ENCODE results near the gene RNGTT. TPM values are rescaled to one million over a fixed set of nuclear protein-coding genes. Genes with fewer than 3 reads are reported as not detected.

Gene RNGTT
- total and polyA plus RNA-seq, 4 donors, result 13.1 to 34.4 (median 20.9) TPM

- DNase-seq (ENCODE audit: low read depth in 4 of 6, low spot score in 6 of 6), result no peak
- WGBS (ENCODE audit: insufficient coverage), result 97% methylated on average over 6 of the region's 9 CpGs
Measured at GRCh38 chr6:88761237-88762031, 202.0 kb downstream of the RNGTT start.

GRCh38 chr6:88760091-88760490 lies 203.3 kb downstream of the RNGTT start:
- no peaks in the 10 kb centered on the region for H3K36me3 ChIP-seq (ENCODE audit: control insufficient read depth, insufficient read depth, low read length)
- no peak overlapping the region for H3K4me3 ChIP-seq (ENCODE audit: low read depth, low read length)
- H3K4me1 ChIP-seq (ENCODE audit: control insufficient read depth, insufficient read depth, low read length), result no peaks in the 10 kb centered on the region
- DNase-seq (ENCODE audit: low read depth in 4 of 6, low spot score in 6 of 6), result no peak
- no peaks in the 10 kb centered on the region for H3K9me3 ChIP-seq (ENCODE audit: control insufficient read depth, insufficient read depth, low read length)
- H3K27ac ChIP-seq (ENCODE audit: low read depth, low read length), result no peak overlapping the region
- H3K27me3 ChIP-seq (ENCODE audit: control insufficient read depth, insufficient read depth, low read length), result no peaks in the 10 kb centered on the region
- no CpG with 5 or more reads among the region's 2 CpGs for WGBS (ENCODE audit: insufficient coverage)

More at GRCh38 chr6:88761237-88762031, 202.0 kb downstream of the RNGTT start:
- H3K9me3 ChIP-seq (ENCODE audit: control insufficient read depth, insufficient read depth, low read length), result no peaks in the 10 kb centered on the region
- H3K4me1 ChIP-seq (ENCODE audit: control insufficient read depth, insufficient read depth, low read length), result no peaks in the 10 kb centered on the region
- H3K36me3 ChIP-seq (ENCODE audit: control insufficient read depth, insufficient read depth, low read length), result no peaks in the 10 kb centered on the region
- H3K27ac ChIP-seq (ENCODE audit: low read depth, low read length), result no peak overlapping the region
- no peak overlapping the region for H3K4me3 ChIP-seq (ENCODE audit: low read depth, low read length)
- H3K27me3 ChIP-seq (ENCODE audit: control insufficient read depth, insufficient read depth, low read length), result no peaks in the 10 kb centered on the region

GRCh38 chr6:88750936-88751335 lies 212.5 kb downstream of the RNGTT start:
- WGBS (ENCODE audit: insufficient coverage), result no CpG with 5 or more reads among the region's 2 CpGs
- Histone ChIP-seq H3K27me3 (ENCODE audit: control insufficient read depth, insufficient read depth, low read length) (no peaks in the 10 kb centered on the region), H3K36me3 (ENCODE audit: control insufficient read depth, insufficient read depth, low read length) (no peaks in the 10 kb centered on the region), H3K9me3 (ENCODE audit: control insufficient read depth, insufficient read depth, low read length) (no peaks in the 10 kb centered on the region), H3K27ac (ENCODE audit: low read depth, low read length) (no peak overlapping the region), H3K4me3 (ENCODE audit: low read depth, low read length) (no peak overlapping the region), H3K4me1 (ENCODE audit: control insufficient read depth, insufficient read depth, low read length) (no peaks in the 10 kb centered on the region)
- DNase-seq (ENCODE audit: low read depth in 4 of 6, low spot score in 6 of 6), result no peak

GRCh38 chr6:88749849-88750248 lies 213.6 kb downstream of the RNGTT start:
- WGBS (ENCODE audit: insufficient coverage), result 83% methylated on average over 1 of the region's 1 CpG
- no peak for DNase-seq (ENCODE audit: low read depth in 4 of 6, low spot score in 6 of 6)
- no peaks in the 10 kb centered on the region for H3K27me3 ChIP-seq (ENCODE audit: control insufficient read depth, insufficient read depth, low read length)

GRCh38 chr6:88748141-88748540 lies 215.3 kb downstream of the RNGTT start:
- no peaks in the 10 kb centered on the region for H3K9me3 ChIP-seq (ENCODE audit: control insufficient read depth, insufficient read depth, low read length)
- no peak overlapping the region for H3K4me3 ChIP-seq (ENCODE audit: low read depth, low read length)
- H3K36me3 ChIP-seq (ENCODE audit: control insufficient read depth, insufficient read depth, low read length), result no peaks in the 10 kb centered on the region
- no peak overlapping the region for H3K27ac ChIP-seq (ENCODE audit: low read depth, low read length)
- WGBS (ENCODE audit: insufficient coverage), result 100% methylated on average over 1 of the region's 2 CpGs
- DNase-seq (ENCODE audit: low read depth in 4 of 6, low spot score in 6 of 6), result no peak
- no peaks in the 10 kb centered on the region for H3K4me1 ChIP-seq (ENCODE audit: control insufficient read depth, insufficient read depth, low read length)
- H3K27me3 ChIP-seq (ENCODE audit: control insufficient read depth, insufficient read depth, low read length), result no peaks in the 10 kb centered on the region

More at GRCh38 chr6:88749849-88750248, 213.6 kb downstream of the RNGTT start:
- H3K36me3 ChIP-seq (ENCODE audit: control insufficient read depth, insufficient read depth, low read length), result no peaks in the 10 kb centered on the region
- H3K4me3 ChIP-seq (ENCODE audit: low read depth, low read length), result no peak overlapping the region
- no peak overlapping the region for H3K27ac ChIP-seq (ENCODE audit: low read depth, low read length)
- no peaks in the 10 kb centered on the region for H3K4me1 ChIP-seq (ENCODE audit: control insufficient read depth, insufficient read depth, low read length)
- no peaks in the 10 kb centered on the region for H3K9me3 ChIP-seq (ENCODE audit: control insufficient read depth, insufficient read depth, low read length)

- WGBS (ENCODE audit: insufficient coverage), result no CpG with 5 or more reads among the region's 1 CpG
- H3K9me3 ChIP-seq (ENCODE audit: control insufficient read depth, insufficient read depth, low read length), result no peaks in the 10 kb centered on the region
- H3K27ac ChIP-seq (ENCODE audit: low read depth, low read length), result no peak overlapping the region
- H3K36me3 ChIP-seq (ENCODE audit: control insufficient read depth, insufficient read depth, low read length), result no peaks in the 10 kb centered on the region
- H3K27me3 ChIP-seq (ENCODE audit: control insufficient read depth, insufficient read depth, low read length), result no peaks in the 10 kb centered on the region
- H3K4me3 ChIP-seq (ENCODE audit: low read depth, low read length), result no peak overlapping the region
- no peak for DNase-seq (ENCODE audit: low read depth in 4 of 6, low spot score in 6 of 6)
- no peaks in the 10 kb centered on the region for H3K4me1 ChIP-seq (ENCODE audit: control insufficient read depth, insufficient read depth, low read length)
Measured at GRCh38 chr6:88741939-88742338, 221.5 kb downstream of the RNGTT start.

- H3K4me3 ChIP-seq (ENCODE audit: low read depth, low read length), result no peak overlapping the region
- no peaks in the 10 kb centered on the region for H3K36me3 ChIP-seq (ENCODE audit: control insufficient read depth, insufficient read depth, low read length)
- no peak for DNase-seq (ENCODE audit: low read depth in 4 of 6, low spot score in 6 of 6)
- no peaks in the 10 kb centered on the region for H3K4me1 ChIP-seq (ENCODE audit: control insufficient read depth, insufficient read depth, low read length)
- H3K9me3 ChIP-seq (ENCODE audit: control insufficient read depth, insufficient read depth, low read length), result no peaks in the 10 kb centered on the region
- no peak overlapping the region for H3K27ac ChIP-seq (ENCODE audit: low read depth, low read length)
- H3K27me3 ChIP-seq (ENCODE audit: control insufficient read depth, insufficient read depth, low read length), result no peaks in the 10 kb centered on the region
- WGBS (ENCODE audit: insufficient coverage), result 97% methylated on average over 7 of the region's 7 CpGs
Measured at GRCh38 chr6:88741071-88741470, 222.3 kb downstream of the RNGTT start.

- WGBS (ENCODE audit: insufficient coverage), result 87% methylated on average over 2 of the region's 4 CpGs
- Histone ChIP-seq H3K36me3 (ENCODE audit: control insufficient read depth, insufficient read depth, low read length) (no peaks in the 10 kb centered on the region), H3K27me3 (ENCODE audit: control insufficient read depth, insufficient read depth, low read length) (no peaks in the 10 kb centered on the region), H3K27ac (ENCODE audit: low read depth, low read length) (no peak overlapping the region), H3K4me3 (ENCODE audit: low read depth, low read length) (no peak overlapping the region), H3K9me3 (ENCODE audit: control insufficient read depth, insufficient read depth, low read length) (no peaks in the 10 kb centered on the region), H3K4me1 (ENCODE audit: control insufficient read depth, insufficient read depth, low read length) (no peaks in the 10 kb centered on the region)
- DNase-seq (ENCODE audit: low read depth in 4 of 6, low spot score in 6 of 6), result no peak
Measured at GRCh38 chr6:88734544-88734943, 228.9 kb downstream of the RNGTT start.

- Histone ChIP-seq H3K4me1 (ENCODE audit: control insufficient read depth, insufficient read depth, low read length) (no peaks in the 10 kb centered on the region), H3K27me3 (ENCODE audit: control insufficient read depth, insufficient read depth, low read length) (no peaks in the 10 kb centered on the region), H3K4me3 (ENCODE audit: low read depth, low read length) (no peak overlapping the region), H3K36me3 (ENCODE audit: control insufficient read depth, insufficient read depth, low read length) (no peaks in the 10 kb centered on the region), H3K9me3 (ENCODE audit: control insufficient read depth, insufficient read depth, low read length) (no peaks in the 10 kb centered on the region), H3K27ac (ENCODE audit: low read depth, low read length) (no peak overlapping the region)
- peak in 1 of 6 donors; percentile 4 for DNase-seq (ENCODE audit: low read depth in 4 of 6, low spot score in 6 of 6)
- WGBS (ENCODE audit: insufficient coverage), result 100% methylated on average over 2 of the region's 4 CpGs
Measured at GRCh38 chr6:88730611-88731011, 232.8 kb downstream of the RNGTT start.

GRCh38 chr6:88728756-88729155 lies 234.7 kb downstream of the RNGTT start:
- WGBS (ENCODE audit: insufficient coverage), result 45% methylated on average over 5 of the region's 10 CpGs
- no peaks in the 10 kb centered on the region for H3K36me3 ChIP-seq (ENCODE audit: control insufficient read depth, insufficient read depth, low read length)

More at GRCh38 chr6:88728756-88729155, 234.7 kb downstream of the RNGTT start:
- no peak for DNase-seq (ENCODE audit: low read depth in 4 of 6, low spot score in 6 of 6)
- Histone ChIP-seq H3K27me3 (ENCODE audit: control insufficient read depth, insufficient read depth, low read length) (no peaks in the 10 kb centered on the region), H3K4me3 (ENCODE audit: low read depth, low read length) (no peak overlapping the region), H3K9me3 (ENCODE audit: control insufficient read depth, insufficient read depth, low read length) (no peaks in the 10 kb centered on the region), H3K4me1 (ENCODE audit: control insufficient read depth, insufficient read depth, low read length) (no peaks in the 10 kb centered on the region), H3K27ac (ENCODE audit: low read depth, low read length) (no peak overlapping the region)
